Measurements from ENCODE around the gene PAGR1.
"Not testable (repeated sequence)": the region's sequence is repeated elsewhere in the genome, so short reads cannot be mapped to it uniquely, and the experiment has no call there.

DNA sequence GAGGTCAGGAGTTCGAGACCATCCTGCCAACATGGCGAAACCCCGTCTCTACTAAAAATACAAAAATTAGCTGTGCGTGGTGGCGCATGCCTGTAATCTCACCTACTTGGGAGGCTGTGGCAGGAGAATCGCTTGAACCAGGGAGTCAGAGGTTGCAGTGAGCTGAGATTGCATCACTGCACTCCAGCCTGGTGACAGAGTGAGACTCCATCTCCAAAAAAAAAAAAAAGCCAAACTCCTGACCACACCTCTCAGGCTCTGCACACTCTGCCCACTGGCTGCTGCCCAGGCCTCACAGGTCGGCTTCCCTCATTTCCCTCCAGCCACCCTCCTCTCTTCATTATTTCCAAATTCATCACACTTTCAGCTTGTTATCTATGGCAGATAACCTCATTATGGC lies 43.6 kb upstream of the PAGR1 start:
- TF ChIP-seq POLR2A (IDR thresholded peaks at IDR 0.05; ENCODE audit: low read length); GATA1 (IDR thresholded peaks at IDR 0.05; ENCODE audit: low read depth, low read length): not testable (repeated sequence)

Measured in erythroblast (primary cell).